HCT116 (cell line): ENCODE data around the gene AMACR. TPM values are rescaled to one million over a fixed set of nuclear protein-coding genes. Genes with fewer than 3 reads are reported as not detected.

Experiments used
- ATAC-seq: fragments of 200-7000 bp; cut with Tn5 transposase; 2 replicates; pipeline ENCODE4 v1.9.1; 2020; ENCODE audit warnings: mild to moderate bottlenecking, moderate library complexity
- BruUV-seq: library from RNA; stranded (reverse); fragments of 400-500 nt; replicated peaks from 2 replicates; lab custom pipeline; 2021; lab: Mats Ljungman, UMichigan
- CTCF ChIA-PET: fragments of 300-600 bp; sonication (Branson Sonifier 250); formaldehyde crosslinking; loops from one replicate; lab custom pipeline; 2021; ENCODE audit warnings: antibody characterized with exemption; lab: Charles Lee
- POLR2A ChIA-PET: fragments of 300-600, 350-600 bp; sonication (Branson Sonifier 250); formaldehyde crosslinking; loops from one replicate; lab custom pipeline; 2021; ENCODE audit warnings: antibody characterized with exemption; lab: Charles Lee
- RAD21 ChIA-PET, 2 experiments: fragments of 300-600 bp; sonication (Branson Sonifier 250); formaldehyde crosslinking; loops; one replicate each; lab custom pipeline; 2023; ENCODE audit warnings: low total read pairs in 2 of 2; ENCODE audit not compliant: uncharacterized antibody in 2 of 2, unreplicated experiment in 2 of 2, low non-redundant PET in 1 of 2; lab: Charles Lee
- DNase-seq: peaks from one replicate; pipeline ENCODE4 v3.0.0-alpha.2; 2010; ENCODE audit warnings: low read depth, low spot score
- H2AFZ ChIP-seq: fragments of 200-600 bp; shearing (Covaris generic), sonication (generic); 2 replicates; pipeline ENCODE4 v1.6.1; 2017; ENCODE audit warnings: low read depth, mixed run types, mixed read lengths, antibody characterized with exemption, low read length; ENCODE audit not compliant: poor library complexity, severe bottlenecking
- H3K27ac ChIP-seq: 2 replicates; pipeline ENCODE4 v1.5.1; 2012; ENCODE audit warnings: low read depth, low read length
- H3K27me3 ChIP-seq: fragments of 200-600 bp; sonication (generic); 2 replicates; pipeline ENCODE4 v1.6.1; 2016; ENCODE audit warnings: mixed run types, low read length, mixed read lengths; ENCODE audit not compliant: insufficient read depth
- H3K36me3 ChIP-seq, 2 experiments: fragments of 200-500 bp in 1 of 2; fragments of 200-600 bp in 1 of 2; sonication (Bioruptor generic) in 1 of 2; sonication (generic) in 1 of 2; 2 replicates each; pipeline versions ENCODE4 v1.5.1 to v1.6.1; 2014 to 2016; ENCODE audit warnings: low read length in 2 of 2, inconsistent platforms in 1 of 2, mixed read lengths in 1 of 2, mixed run types in 1 of 2; ENCODE audit not compliant: insufficient read depth in 2 of 2, control insufficient read depth in 1 of 2
- H3K4me1 ChIP-seq, 2 experiments: fragments of 200-600 bp in 1 of 2; sonication (generic) in 1 of 2; 2 replicates each; pipeline versions ENCODE4 v1.5.1 to v1.6.1; 2012 to 2017; ENCODE audit warnings: low read length in 2 of 2, inconsistent platforms in 1 of 2, mild to moderate bottlenecking in 1 of 2, mixed read lengths in 1 of 2, mixed run types in 1 of 2, moderate library complexity in 1 of 2; ENCODE audit not compliant: insufficient read depth in 2 of 2, control insufficient read depth in 1 of 2
- H3K4me2 ChIP-seq: fragments of 200-600 bp; sonication (generic); 2 replicates; pipeline ENCODE4 v1.6.1; 2017; ENCODE audit warnings: mixed run types, low read length, mixed read lengths
- H3K4me3 ChIP-seq, 2 experiments: fragments of 200-600 bp in 1 of 2; sonication (generic) in 1 of 2; replicated peaks in 1 of 2; 2 replicates each; pipeline ENCODE4 v1.5.1; 2011 to 2016; ENCODE audit warnings: low read length in 2 of 2, control low read depth in 1 of 2, low read depth in 1 of 2, mild to moderate bottlenecking in 1 of 2, mixed read lengths in 1 of 2, mixed run types in 1 of 2
- H3K79me2 ChIP-seq: fragments of 200-600 bp; sonication (generic); 2 replicates; pipeline ENCODE4 v1.6.1; 2017; ENCODE audit warnings: mild to moderate bottlenecking, mixed run types, low read length, moderate library complexity, mixed read lengths; ENCODE audit not compliant: insufficient read depth
- H3K9ac ChIP-seq: fragments of 200-600 bp; sonication (generic); 2 replicates; pipeline ENCODE4 v1.6.1; 2016; ENCODE audit warnings: low read length, mixed read lengths
- H3K9me2 ChIP-seq: fragments of 200-600 bp; sonication (generic), shearing (Covaris generic); 2 replicates; pipeline ENCODE4 v1.6.1; 2017; ENCODE audit warnings: mixed run types, mild to moderate bottlenecking, moderate library complexity; ENCODE audit not compliant: insufficient read depth
- H3K9me3 ChIP-seq, 2 experiments: fragments of 200-500 bp in 1 of 2; fragments of 200-600 bp in 1 of 2; sonication (Bioruptor generic) in 1 of 2; sonication (generic) in 1 of 2; 2 replicates each; pipeline ENCODE4 v1.6.1; 2014 to 2017; ENCODE audit warnings: low read length in 2 of 2, mixed read lengths in 2 of 2, inconsistent platforms in 1 of 2, low read depth in 1 of 2, mild to moderate bottlenecking in 1 of 2, mixed run types in 1 of 2, moderate library complexity in 1 of 2; ENCODE audit not compliant: control insufficient read depth in 1 of 2, insufficient read depth in 1 of 2
- H4K20me1 ChIP-seq: fragments of 200-600 bp; sonication (generic), shearing (Covaris generic); 2 replicates; pipeline ENCODE4 v1.6.1; 2017; ENCODE audit warnings: mixed run types, mild to moderate bottlenecking, moderate library complexity; ENCODE audit not compliant: insufficient read depth
- EGR1 ChIP-seq: IDR thresholded peaks from 2 replicates; pipeline ENCODE4 v1.6.1; 2012; ENCODE audit warnings: low read depth
- EZH2 ChIP-seq: fragments of 200-600 bp; sonication (generic); IDR thresholded peaks from 2 replicates; pipeline ENCODE4 v1.6.1; 2017; ENCODE audit warnings: antibody characterized with exemption, mixed run types
- EZH2phosphoT487 ChIP-seq: fragments of 200-600 bp; IDR thresholded peaks from 2 replicates; pipeline ENCODE4 v1.6.1; 2018; ENCODE audit warnings: antibody characterized with exemption, borderline replicate concordance
- FOSL1 ChIP-seq: IDR thresholded peaks from 2 replicates; pipeline ENCODE4 v1.6.1; 2012; ENCODE audit warnings: low read depth
- POLR2A ChIP-seq: IDR thresholded peaks from 2 replicates; pipeline ENCODE4 v1.7.0; 2011; ENCODE audit warnings: borderline replicate concordance; ENCODE audit not compliant: insufficient read depth, insufficient read length; ENCODE audit errors: extremely low read depth
- POLR2AphosphoS5 ChIP-seq: IDR thresholded peaks from 2 replicates; pipeline ENCODE4 v1.6.1; 2011; ENCODE audit warnings: mild to moderate bottlenecking, low read depth, low read length, moderate library complexity
- RAD21 ChIP-seq: IDR thresholded peaks from 2 replicates; pipeline ENCODE4 v1.6.1; 2012; ENCODE audit warnings: low read depth, mild to moderate bottlenecking
- SP1 ChIP-seq: IDR thresholded peaks from 2 replicates; pipeline ENCODE4 v1.6.1; 2012; ENCODE audit warnings: low read depth
- SRF ChIP-seq: IDR thresholded peaks from 2 replicates; pipeline ENCODE4 v1.6.1; 2012; ENCODE audit warnings: low read depth
- TCF7L2 ChIP-seq: IDR thresholded peaks from 2 replicates; pipeline ENCODE4 v1.7.0; 2011; ENCODE audit warnings: borderline replicate concordance, inconsistent platforms; ENCODE audit not compliant: insufficient read depth, insufficient read length; ENCODE audit errors: extremely low read depth
- YY1 ChIP-seq: IDR thresholded peaks from 2 replicates; pipeline ENCODE4 v1.6.1; 2011; ENCODE audit warnings: low read length, low read depth, moderate library complexity, mild to moderate bottlenecking; ENCODE audit not compliant: insufficient replicate concordance; ENCODE audit errors: extremely low read depth
- ZFX ChIP-seq: fragments of 450-650 bp; IDR thresholded peaks from 2 replicates; pipeline ENCODE4 v1.6.1; 2017
- intact Hi-C: fragments of 100-400 bp; cut with micrococcal nuclease; formaldehyde crosslinking; loops from 2 replicates; pipeline ENCODE4 v1.10.0; 2022
- total RNA-seq: library from RNA; stranded (reverse); gene quantifications from one replicate; pipeline ENCODE4 v1.2.1, GENCODE V29; 2021; ENCODE audit not compliant: unreplicated experiment
- TF ChIP-seq, protein P1 (sequence below): IDR thresholded peaks from 2 replicates; pipeline ENCODE4 v1.6.1; 2011; ENCODE audit warnings: mild to moderate bottlenecking, low read length, moderate library complexity; ENCODE audit not compliant: insufficient replicate concordance; ENCODE audit errors: extremely low read depth
- TF ChIP-seq, protein P2 (sequence below): IDR thresholded peaks from 2 replicates; pipeline ENCODE4 v1.6.1; 2012
- TF ChIP-seq, protein P3 (sequence below): IDR thresholded peaks from 2 replicates; pipeline ENCODE4 v1.6.1; 2012; ENCODE audit warnings: low read depth

Gene AMACR
- total RNA-seq, 1 experiment from 2014 or later: 4.3 TPM

DNA sequence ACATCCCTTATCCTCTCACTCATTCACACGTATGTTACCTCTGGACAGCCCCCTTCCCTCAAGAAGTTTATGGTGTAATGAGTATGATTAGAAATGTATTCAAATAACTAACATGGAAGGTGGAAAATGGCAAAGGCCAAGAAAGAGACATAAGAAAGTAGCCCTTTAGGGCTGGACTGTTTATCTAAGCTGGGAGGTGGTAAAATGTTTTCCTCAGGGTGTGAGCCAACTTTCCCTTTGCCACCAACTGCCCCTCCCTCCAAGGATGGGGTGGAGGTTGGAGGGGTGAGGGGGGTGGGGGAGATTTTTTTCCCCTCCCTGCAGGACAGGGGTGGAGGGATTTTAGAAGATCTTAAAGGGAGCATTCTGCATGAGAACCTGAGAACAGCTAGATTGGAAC is 31.5 kb downstream of the AMACR start:
- Histone ChIP-seq H3K4me2 (no peak overlapping the region), H3K9ac (no peak overlapping the region), H2AFZ (no peak overlapping the region), H3K27ac (no peak overlapping the region), H3K4me3 (no peak overlapping the region), H3K4me1 (no peaks in the 10 kb centered on the region), H3K9me2 (no peaks in the 10 kb centered on the region), H3K9me3 (no peaks in the 10 kb centered on the region), H3K27me3 (peaks cover 10% of the 10 kb centered on the region), H3K79me2 (no peaks in the 10 kb centered on the region), H3K36me3 (no peaks in the 10 kb centered on the region), H4K20me1 (no peaks in the 10 kb centered on the region)
- ChIA-PET POLR2A (no interaction called here), RAD21 (no interaction called here), CTCF (interaction anchor here (0.9 kb wide), 1 partner anchor 541 kb away, joined by 3 read pairs; no protein-coding TSS in a partner anchor)
- no peak for DNase-seq
- TF ChIP-seq FOSL1 (no peak), EZH2 (no peak)
- no peak for ATAC-seq
- intact Hi-C loops: no loop called here
- BruUV-seq: no TSS peak

DNA sequence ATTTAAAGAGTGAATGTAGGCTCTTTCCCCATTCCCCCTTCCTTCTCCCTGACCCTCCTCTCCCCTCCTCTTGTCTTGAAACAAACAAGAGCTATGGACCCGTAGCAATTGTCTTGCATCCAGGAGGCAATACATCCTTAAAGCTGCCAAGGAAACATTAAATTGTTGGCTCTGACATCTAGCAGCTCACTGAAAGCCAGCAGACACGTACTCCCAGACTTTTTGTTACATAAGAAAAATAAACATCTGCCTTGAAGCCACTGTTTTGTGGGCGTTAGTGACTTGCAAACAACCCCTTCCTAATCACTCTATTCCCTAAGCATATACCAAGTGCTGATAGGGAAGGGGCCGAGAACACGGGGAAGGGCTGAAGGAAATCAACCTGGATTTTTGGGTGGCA is 32.0 kb downstream of the AMACR start:
- no peaks in the 10 kb centered on the region for H3K9me2 ChIP-seq
- BruUV-seq: no TSS peak
- H3K4me3 ChIP-seq: no peak overlapping the region
- H3K27ac ChIP-seq: no peak overlapping the region
- H3K36me3 ChIP-seq: no peaks in the 10 kb centered on the region
- no peak overlapping the region for H3K9ac ChIP-seq
- no peak overlapping the region for H2AFZ ChIP-seq
- CTCF ChIA-PET: interaction anchor here (0.9 kb wide), 1 partner anchor 541 kb away, joined by 3 read pairs; no protein-coding TSS in a partner anchor
- no peak for TF ChIP-seq POLR2A
- TF ChIP-seq, protein P1, sequence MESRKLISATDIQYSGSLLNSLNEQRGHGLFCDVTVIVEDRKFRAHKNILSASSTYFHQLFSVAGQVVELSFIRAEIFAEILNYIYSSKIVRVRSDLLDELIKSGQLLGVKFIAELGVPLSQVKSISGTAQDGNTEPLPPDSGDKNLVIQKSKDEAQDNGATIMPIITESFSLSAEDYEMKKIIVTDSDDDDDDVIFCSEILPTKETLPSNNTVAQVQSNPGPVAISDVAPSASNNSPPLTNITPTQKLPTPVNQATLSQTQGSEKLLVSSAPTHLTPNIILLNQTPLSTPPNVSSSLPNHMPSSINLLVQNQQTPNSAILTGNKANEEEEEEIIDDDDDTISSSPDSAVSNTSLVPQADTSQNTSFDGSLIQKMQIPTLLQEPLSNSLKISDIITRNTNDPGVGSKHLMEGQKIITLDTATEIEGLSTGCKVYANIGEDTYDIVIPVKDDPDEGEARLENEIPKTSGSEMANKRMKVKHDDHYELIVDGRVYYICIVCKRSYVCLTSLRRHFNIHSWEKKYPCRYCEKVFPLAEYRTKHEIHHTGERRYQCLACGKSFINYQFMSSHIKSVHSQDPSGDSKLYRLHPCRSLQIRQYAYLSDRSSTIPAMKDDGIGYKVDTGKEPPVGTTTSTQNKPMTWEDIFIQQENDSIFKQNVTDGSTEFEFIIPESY: no peak
- TF ChIP-seq, protein P2, sequence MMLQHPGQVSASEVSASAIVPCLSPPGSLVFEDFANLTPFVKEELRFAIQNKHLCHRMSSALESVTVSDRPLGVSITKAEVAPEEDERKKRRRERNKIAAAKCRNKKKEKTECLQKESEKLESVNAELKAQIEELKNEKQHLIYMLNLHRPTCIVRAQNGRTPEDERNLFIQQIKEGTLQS: no peak
- TF ChIP-seq POLR2AphosphoS5: no peak
- TF ChIP-seq, protein P3, sequence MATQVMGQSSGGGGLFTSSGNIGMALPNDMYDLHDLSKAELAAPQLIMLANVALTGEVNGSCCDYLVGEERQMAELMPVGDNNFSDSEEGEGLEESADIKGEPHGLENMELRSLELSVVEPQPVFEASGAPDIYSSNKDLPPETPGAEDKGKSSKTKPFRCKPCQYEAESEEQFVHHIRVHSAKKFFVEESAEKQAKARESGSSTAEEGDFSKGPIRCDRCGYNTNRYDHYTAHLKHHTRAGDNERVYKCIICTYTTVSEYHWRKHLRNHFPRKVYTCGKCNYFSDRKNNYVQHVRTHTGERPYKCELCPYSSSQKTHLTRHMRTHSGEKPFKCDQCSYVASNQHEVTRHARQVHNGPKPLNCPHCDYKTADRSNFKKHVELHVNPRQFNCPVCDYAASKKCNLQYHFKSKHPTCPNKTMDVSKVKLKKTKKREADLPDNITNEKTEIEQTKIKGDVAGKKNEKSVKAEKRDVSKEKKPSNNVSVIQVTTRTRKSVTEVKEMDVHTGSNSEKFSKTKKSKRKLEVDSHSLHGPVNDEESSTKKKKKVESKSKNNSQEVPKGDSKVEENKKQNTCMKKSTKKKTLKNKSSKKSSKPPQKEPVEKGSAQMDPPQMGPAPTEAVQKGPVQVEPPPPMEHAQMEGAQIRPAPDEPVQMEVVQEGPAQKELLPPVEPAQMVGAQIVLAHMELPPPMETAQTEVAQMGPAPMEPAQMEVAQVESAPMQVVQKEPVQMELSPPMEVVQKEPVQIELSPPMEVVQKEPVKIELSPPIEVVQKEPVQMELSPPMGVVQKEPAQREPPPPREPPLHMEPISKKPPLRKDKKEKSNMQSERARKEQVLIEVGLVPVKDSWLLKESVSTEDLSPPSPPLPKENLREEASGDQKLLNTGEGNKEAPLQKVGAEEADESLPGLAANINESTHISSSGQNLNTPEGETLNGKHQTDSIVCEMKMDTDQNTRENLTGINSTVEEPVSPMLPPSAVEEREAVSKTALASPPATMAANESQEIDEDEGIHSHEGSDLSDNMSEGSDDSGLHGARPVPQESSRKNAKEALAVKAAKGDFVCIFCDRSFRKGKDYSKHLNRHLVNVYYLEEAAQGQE: no peak
- no peak for TF ChIP-seq EZH2phosphoT487
- TF ChIP-seq YY1: no peak
- TF ChIP-seq RAD21: no peak
- TF ChIP-seq ZFX: no peak
- TF ChIP-seq EGR1: no peak
- TF ChIP-seq SRF: no peak
- TF ChIP-seq TCF7L2: no peak
- TF ChIP-seq SP1: no peak
- H3K79me2 ChIP-seq: no peaks in the 10 kb centered on the region
- intact Hi-C loops: no loop called here
- peaks cover 10% of the 10 kb centered on the region for H3K27me3 ChIP-seq
- no peak for ATAC-seq
- no peak for DNase-seq
- H3K9me3 ChIP-seq: no peaks in the 10 kb centered on the region
- POLR2A ChIA-PET: no interaction called here
- RAD21 ChIA-PET: no interaction called here
- H3K4me1 ChIP-seq: no peaks in the 10 kb centered on the region
- H3K4me2 ChIP-seq: no peak overlapping the region
- H4K20me1 ChIP-seq: no peaks in the 10 kb centered on the region
